Activated naive CD8-positive, alpha-beta T cell treated with anti-CD3 and anti-CD28 coated beads, Interleukin-2, amount 50 U/mL, for 24 hours (primary cell): Measurements from ENCODE around the gene CCDC157.

Source experiments
- ATAC-seq: fragments of 150-1000 bp; cut with Tn5 transposase; one replicate; pipeline ENCODE4 v1.10.0; 2021
- DNase-seq: peaks from one replicate; pipeline ENCODE4 v3.0.0; 2021
- H3K27ac Mint-ChIP-seq: one replicate; pipeline ENCODE4 v1.8.0; 2021; ENCODE audit warnings: mild to moderate bottlenecking, mixed read lengths
- H3K27me3 Mint-ChIP-seq: one replicate; pipeline ENCODE4 v1.8.0; 2021; ENCODE audit warnings: mixed read lengths
- H3K36me3 Mint-ChIP-seq: one replicate; pipeline ENCODE4 v1.8.0; 2021; ENCODE audit warnings: low read depth, mixed read lengths
- H3K4me1 Mint-ChIP-seq: one replicate; pipeline ENCODE4 v1.8.0; 2021; ENCODE audit warnings: mixed read lengths
- H3K4me3 Mint-ChIP-seq: one replicate; pipeline ENCODE4 v1.8.0; 2021; ENCODE audit warnings: mild to moderate bottlenecking, moderate library complexity, mixed read lengths
- H3K9me3 Mint-ChIP-seq: one replicate; pipeline ENCODE4 v1.8.0; 2021; ENCODE audit warnings: mixed read lengths

The CCDC157 gene

DNA sequence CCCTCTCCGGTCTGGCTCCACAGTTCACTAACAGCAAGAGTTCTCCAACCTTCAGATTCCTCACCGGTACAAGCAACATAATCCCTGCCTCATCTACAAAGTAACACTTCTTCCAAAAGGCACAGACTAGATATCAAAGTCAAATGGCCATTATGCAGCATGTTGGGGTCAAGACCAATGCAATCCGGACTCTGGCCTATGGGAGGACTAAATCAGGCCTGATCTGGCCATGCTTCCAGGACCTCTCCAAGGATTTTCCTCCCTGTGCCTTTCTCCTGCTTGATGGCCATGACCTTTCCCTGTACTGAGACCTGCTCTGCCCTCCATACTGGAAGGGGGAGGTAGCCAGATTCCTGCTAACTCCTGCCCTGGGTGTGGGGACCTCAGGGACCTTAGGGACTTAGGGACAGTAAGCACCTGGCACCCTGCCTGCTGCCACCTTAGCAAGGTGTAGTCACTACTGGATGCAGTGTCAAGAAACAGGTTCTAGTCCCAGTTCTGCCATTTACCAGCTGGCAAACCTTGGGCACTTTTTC is 36.7 kb upstream of the CCDC157 start:
- no peak for DNase-seq
- H3K27me3 Mint-ChIP-seq = no peaks in the 10 kb centered on the region
- peaks cover 89% of the 10 kb centered on the region for H3K4me1 Mint-ChIP-seq
- no peaks in the 10 kb centered on the region for H3K9me3 Mint-ChIP-seq
- peaks cover 13% of the 10 kb centered on the region for H3K36me3 Mint-ChIP-seq
- no peak overlapping the region for H3K4me3 Mint-ChIP-seq
- H3K27ac Mint-ChIP-seq = no peak overlapping the region
- ATAC-seq = no peak

DNA sequence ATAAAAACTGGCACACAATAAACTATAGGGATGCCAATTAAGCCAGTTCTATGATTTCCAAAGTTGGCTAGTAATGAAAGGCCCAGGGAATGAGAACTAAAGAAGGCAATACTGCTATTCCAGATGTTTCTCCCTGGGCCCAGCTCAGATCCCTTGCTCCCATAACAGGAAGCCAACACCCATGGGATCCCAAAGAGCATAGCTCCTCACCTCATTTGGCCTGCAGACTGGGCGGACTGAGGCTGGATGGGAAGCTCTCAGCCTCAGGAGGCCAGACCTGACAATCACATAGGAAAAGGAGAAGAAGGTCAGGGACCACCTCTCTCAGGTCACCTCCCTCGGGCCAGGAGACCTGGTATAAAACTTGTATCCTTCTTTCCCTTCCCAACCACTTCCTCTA is 35.3 kb upstream of the CCDC157 start:
- Mint-ChIP-seq H3K27ac (no peak overlapping the region), H3K36me3 (peaks cover 11% of the 10 kb centered on the region), H3K27me3 (no peaks in the 10 kb centered on the region), H3K9me3 (no peaks in the 10 kb centered on the region), H3K4me3 (no peak overlapping the region), H3K4me1 (peaks cover 88% of the 10 kb centered on the region)
- ATAC-seq (no peak), DNase-seq (no peak)

DNA sequence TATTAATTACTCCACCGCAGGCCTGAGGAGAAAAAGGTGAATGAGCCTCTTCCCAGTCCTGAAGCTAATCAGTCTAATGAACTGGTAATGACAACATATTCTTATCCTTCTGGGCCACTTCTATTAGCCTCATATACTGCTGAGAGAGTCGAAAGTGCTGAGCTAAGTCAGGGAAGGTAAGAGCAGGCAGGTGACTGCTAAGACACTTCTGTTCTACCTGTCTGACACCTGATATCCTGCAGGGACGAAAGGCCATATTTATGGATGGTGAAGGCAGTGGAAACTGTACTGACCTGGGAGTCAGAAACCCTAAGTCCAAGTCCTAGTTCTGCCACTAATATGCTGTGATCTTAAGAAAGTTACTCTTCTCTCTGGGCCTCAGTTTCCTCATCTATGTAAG is 33.6 kb upstream of the CCDC157 start:
- Mint-ChIP-seq H3K27me3 (no peaks in the 10 kb centered on the region), H3K27ac (no peak overlapping the region), H3K4me3 (no peak overlapping the region), H3K36me3 (peaks cover 10% of the 10 kb centered on the region), H3K4me1 (peaks cover 80% of the 10 kb centered on the region), H3K9me3 (no peaks in the 10 kb centered on the region)
- DNase-seq = no peak
- ATAC-seq = no peak

DNA sequence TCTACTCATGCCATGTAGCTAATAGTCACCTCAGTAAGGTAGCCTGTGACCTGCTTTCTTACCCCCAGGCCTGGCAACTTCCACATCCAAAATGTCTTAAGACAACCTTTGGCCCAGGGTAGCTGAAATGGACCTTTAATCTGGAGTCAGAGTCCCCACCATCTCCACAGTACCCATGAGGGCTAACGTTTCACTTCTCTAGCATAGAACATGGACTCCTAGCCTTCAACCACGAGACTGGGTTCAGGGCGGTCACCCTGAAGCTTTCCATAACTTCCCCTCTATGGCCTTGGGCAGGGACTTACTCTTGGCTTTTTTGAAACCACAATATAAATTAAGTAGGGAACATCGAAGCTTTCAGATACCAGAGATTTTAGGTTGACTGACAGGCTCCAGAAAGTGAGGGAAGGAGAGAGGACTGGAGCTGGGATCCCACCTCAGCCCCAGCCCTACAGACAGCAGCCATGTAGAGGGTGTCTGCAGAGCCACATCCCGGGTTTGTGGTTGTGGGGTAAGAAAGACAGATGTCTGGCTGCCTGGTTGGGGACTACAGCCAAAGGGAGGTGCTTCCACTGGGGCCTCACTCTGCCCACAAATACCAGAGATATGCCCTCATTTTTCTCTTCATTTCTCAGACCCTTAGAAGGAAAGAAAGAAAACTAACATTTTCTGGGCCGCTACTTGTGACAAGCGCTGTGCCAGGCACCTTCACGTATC is 32.6 kb upstream of the CCDC157 start:
- Mint-ChIP-seq H3K27ac (peak overlapping the region; percentile 61), H3K4me3 (peak overlapping the region; percentile 75), H3K36me3 (peaks cover 7% of the 10 kb centered on the region), H3K9me3 (no peaks in the 10 kb centered on the region), H3K27me3 (no peaks in the 10 kb centered on the region), H3K4me1 (peaks cover 71% of the 10 kb centered on the region)
- DNase-seq (peak; percentile 53), ATAC-seq (peak; percentile 57)

DNA sequence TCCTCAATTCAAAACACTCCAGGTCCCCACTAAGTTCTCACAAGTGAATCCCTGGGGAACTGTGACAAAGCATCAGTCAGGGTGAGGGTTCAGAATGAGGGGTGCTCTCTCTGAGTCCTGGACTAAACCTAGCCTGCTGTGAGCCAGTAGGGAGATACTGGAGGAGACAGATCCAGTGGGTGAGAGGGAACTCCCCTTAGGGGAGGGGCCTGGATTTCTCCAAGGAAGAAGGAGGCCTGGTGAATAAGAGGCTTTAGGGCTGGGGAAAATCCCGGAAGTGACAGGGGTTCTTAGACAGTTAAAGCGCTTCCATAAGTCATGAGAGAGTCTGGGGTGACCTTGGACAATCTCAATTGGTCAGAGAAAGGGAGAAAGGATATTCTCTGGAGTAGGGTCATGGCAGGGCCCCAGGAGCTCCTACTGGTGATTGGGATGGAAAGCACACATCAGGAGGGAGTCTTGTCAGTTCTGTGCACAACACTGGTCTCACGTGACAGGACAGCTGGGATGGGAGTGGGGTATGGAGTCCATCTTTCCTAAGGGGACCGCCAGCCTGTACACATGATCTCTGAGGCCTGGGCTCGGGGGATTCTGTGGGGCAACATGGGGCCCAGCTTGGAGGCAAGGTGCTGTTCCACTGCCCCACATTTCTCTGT is 31.6 kb upstream of the CCDC157 start:
- ATAC-seq (no peak), DNase-seq (no peak)
- peak overlapping the region; percentile 72 for H3K27ac Mint-ChIP-seq
- H3K36me3 Mint-ChIP-seq = peaks cover 12% of the 10 kb centered on the region
- no peaks in the 10 kb centered on the region for H3K9me3 Mint-ChIP-seq
- H3K4me1 Mint-ChIP-seq = peaks cover 62% of the 10 kb centered on the region
- H3K27me3 Mint-ChIP-seq = no peaks in the 10 kb centered on the region
- peak overlapping the region; percentile 75 for H3K4me3 Mint-ChIP-seq

DNA sequence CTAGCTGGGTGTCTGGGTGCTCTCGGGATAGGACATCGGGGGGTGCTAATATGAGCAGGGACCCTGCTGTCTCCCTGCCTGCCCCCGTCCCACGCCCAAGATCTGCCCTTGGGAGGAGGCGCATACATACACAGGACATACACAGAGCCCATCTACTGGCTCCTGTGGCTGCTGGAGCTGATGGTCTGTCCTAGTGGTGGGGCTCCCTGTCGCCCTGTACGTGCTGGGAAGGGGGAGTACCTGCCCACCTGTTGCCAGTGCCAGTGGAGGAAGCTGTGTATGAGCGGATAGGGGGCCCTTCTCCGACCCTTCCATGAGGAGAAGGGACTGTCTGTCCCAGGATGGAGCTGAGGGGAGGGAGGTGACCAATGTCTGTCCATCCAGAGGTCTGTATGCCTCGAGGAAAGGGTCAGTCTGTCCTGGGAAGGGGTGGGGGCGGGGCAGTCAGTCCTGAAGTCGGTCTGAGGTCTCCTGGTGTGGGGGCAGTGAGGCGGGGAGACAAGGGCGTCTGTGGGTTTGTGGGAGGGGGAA is 31.0 kb upstream of the CCDC157 start:
- Mint-ChIP-seq H3K27ac (peak overlapping the region; percentile 72), H3K4me3 (peak overlapping the region; percentile 75), H3K27me3 (no peaks in the 10 kb centered on the region), H3K9me3 (no peaks in the 10 kb centered on the region), H3K36me3 (peaks cover 17% of the 10 kb centered on the region), H3K4me1 (peaks cover 57% of the 10 kb centered on the region)
- no peak for DNase-seq
- no peak for ATAC-seq

DNA sequence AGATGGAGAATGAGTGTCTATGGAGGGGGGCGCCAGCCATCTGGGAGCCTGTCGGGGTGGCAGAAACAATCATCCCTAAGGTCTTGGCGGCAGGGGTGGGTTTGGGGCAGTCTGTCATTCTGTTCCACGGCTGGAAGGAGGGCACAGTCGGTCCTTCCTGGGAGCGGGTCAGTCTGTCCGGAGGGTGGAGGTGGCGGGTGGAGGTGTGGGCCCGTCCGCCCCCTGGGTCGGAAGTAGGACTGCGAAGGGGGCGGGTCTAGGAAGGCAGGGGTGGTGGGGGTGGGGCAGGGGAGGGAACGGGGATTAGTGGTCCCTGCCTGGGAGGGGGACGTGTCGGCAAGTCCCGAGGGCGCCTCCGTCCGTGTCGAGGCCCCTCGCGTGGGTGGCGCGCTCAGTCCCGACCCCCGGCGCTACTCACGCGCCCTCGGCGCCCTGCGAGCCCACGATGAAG is 30.5 kb upstream of the CCDC157 start:
- peaks cover 52% of the 10 kb centered on the region for H3K4me1 Mint-ChIP-seq

DNA sequence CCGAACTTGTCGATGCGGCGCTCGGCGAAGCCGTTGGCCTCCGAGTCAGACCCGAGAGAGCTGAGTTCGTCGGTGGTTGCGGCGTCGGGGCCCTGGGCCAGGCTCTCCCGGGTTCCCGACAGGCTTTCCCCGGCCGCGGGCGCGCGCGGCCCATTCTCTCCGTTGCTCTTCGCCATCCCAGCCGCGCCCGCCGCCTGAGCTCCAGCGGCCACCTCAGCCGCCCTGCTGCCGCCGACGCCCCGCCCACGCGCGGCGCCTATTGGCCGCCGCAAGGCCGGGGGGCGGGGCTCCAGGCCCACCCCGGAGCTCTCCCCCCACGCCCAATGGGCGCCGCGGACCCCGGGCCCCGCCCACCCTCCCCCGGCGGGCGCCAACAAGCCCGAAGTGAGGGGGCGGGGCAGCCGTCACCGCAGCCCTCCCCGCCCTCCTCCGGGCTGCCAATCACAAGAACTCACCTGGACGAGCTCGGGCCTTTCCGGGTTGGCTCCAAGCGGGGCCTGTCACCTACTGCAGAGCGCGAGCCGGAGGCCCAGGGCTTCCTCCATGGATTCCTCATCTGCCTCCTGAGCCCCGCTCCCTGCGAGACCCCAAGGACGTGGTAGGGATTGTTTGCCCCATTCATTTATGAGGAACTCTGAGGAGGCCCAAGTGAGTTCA is 30.0 kb upstream of the CCDC157 start, which contains the start of gene TBC1D10A:
Gene TBC1D10A (minus strand): TSS at position 236 of the 657 bp plus-strand sequence. CDS start 60 bp downstream, at position 176.
- Mint-ChIP-seq H3K36me3 (peaks cover 18% of the 10 kb centered on the region), H3K27me3 (no peaks in the 10 kb centered on the region), H3K9me3 (no peaks in the 10 kb centered on the region), H3K4me3 (peak within 1 kb of the TSS; percentile 75), H3K27ac (peak within 1 kb of the TSS; percentile 72), H3K4me1 (peaks cover 48% of the 10 kb centered on the region)
- peak; percentile 92 for DNase-seq
- peak; percentile 87 for ATAC-seq

More for the DNA sequence above, 30.5 kb upstream of the CCDC157 start:
- H3K27me3 Mint-ChIP-seq = no peaks in the 10 kb centered on the region
- peak overlapping the region; percentile 75 for H3K4me3 Mint-ChIP-seq
- H3K9me3 Mint-ChIP-seq = no peaks in the 10 kb centered on the region
- peak; percentile 3 for ATAC-seq
- no peak for DNase-seq
- H3K36me3 Mint-ChIP-seq = peaks cover 18% of the 10 kb centered on the region
- peak overlapping the region; percentile 72 for H3K27ac Mint-ChIP-seq

DNA sequence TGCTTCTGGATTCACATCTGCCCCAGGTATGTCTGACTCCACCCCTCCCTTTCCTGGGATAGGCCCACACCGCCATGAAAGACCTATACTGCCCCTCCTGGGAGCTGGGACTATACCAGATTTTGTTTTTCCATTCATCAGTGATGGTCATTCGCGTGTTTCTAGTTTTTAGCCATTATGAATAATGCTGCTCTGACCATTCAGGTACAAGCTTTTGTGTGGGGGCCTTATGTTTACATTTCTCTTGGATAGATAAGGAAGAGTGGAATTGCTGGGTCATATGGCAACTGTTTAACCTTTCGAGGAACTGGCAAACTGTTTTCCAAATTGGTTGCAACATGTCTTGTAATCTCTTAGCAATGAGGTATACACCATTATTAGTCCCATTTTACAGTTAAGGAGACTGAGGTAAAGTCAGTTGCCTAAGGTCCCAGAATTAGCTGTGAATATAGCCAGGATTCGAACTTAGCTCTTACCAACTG is 28.9 kb upstream of the CCDC157 start:
- H3K4me3 Mint-ChIP-seq = peak overlapping the region; percentile 75
- H3K27ac Mint-ChIP-seq = peak overlapping the region; percentile 61
- H3K9me3 Mint-ChIP-seq = no peaks in the 10 kb centered on the region
- peaks cover 17% of the 10 kb centered on the region for H3K36me3 Mint-ChIP-seq
- no peaks in the 10 kb centered on the region for H3K27me3 Mint-ChIP-seq
- DNase-seq (no peak), ATAC-seq (no peak)
- H3K4me1 Mint-ChIP-seq = peaks cover 47% of the 10 kb centered on the region

DNA sequence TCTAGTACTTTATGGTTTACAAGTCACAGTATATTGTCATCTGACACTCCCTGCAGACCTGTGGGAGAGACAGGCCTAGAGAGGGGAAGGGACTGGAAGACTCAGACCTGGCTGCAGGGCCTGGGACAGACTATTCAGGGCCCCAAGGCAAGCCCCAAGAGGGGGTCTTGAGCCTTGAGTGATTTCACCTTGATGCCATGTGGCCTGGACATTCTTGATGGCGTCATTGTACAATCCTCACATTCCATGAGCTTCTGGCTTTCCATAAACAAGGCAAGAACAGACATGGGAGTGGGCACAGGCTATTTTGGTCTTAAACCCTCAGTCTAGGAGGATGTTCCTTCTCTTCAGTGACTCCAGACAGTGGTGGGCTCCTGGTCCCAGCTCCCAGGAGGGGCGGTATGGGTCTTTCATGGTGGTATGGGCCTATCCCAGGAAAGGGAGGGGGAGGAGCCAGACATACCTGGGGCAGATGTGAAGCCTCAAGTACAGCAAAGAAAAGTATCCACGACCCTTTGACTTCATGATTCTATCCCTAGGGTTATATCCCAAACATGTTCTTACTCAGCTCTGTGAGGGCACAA is 28.2 kb upstream of the CCDC157 start:
- H3K9me3 Mint-ChIP-seq = no peaks in the 10 kb centered on the region
- no peak overlapping the region for H3K4me3 Mint-ChIP-seq
- ATAC-seq = no peak
- no peaks in the 10 kb centered on the region for H3K27me3 Mint-ChIP-seq
- no peak for DNase-seq
- no peak overlapping the region for H3K27ac Mint-ChIP-seq
- peaks cover 44% of the 10 kb centered on the region for H3K4me1 Mint-ChIP-seq
- peaks cover 15% of the 10 kb centered on the region for H3K36me3 Mint-ChIP-seq

DNA sequence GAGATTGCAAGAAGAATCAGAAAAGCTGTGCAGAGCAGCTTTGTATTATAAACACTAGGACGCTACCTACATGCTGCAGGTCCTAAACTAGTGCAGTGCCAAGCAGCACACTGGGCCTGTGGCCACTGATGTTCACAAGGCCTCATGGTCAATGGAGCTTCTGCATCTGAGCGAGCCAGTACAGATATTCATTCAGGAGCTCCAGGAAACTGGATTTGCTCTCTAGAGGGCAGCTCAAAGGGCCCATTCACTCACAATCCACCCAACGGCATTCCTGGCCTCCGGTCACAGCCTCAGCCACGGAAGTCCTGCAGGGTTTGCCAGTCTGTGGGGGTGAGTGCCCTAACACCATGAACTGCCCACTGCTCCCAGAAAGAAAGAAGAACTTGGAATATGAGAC is 24.3 kb upstream of the CCDC157 start:
- no peak for ATAC-seq
- H3K4me3 Mint-ChIP-seq = no peak overlapping the region
- peaks cover 47% of the 10 kb centered on the region for H3K36me3 Mint-ChIP-seq
- no peak for DNase-seq
- peak overlapping the region; percentile 53 for H3K27ac Mint-ChIP-seq
- H3K4me1 Mint-ChIP-seq = peaks cover 32% of the 10 kb centered on the region
- H3K27me3 Mint-ChIP-seq = no peaks in the 10 kb centered on the region
- no peaks in the 10 kb centered on the region for H3K9me3 Mint-ChIP-seq

DNA sequence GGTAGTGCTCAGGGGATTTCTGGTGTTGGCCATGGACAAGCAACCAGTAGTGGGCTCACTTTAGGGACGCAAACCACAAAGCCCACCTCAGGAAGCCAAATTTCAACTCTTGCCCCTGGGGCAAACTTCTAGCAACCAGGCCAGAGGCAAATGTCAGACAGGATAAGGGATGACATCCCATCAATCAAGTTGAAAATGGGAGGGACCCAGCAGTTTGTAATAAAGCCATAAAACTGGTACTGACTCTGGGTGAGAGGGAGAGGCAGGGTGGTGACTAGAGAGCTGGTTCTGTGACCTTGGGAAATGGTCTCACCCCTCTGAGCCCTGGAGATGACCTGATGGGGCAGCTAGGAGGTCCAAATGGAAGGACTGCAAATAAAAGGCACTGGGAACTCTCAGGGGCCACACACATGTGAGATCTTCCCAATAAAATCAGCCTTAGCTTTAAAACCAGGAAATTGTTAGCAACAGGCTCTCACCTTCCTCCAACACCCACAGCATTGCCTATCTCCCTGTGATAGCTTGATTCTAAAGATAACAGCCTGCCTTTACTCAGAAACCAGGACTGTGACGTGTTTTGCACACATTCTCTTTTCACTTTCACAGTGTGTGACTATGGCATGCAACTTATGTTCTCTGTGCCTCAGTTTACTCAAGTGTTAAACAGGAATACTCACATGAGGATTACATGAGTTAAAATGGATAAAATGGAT is 23.7 kb upstream of the CCDC157 start:
- H3K36me3 Mint-ChIP-seq = peaks cover 53% of the 10 kb centered on the region
- H3K27ac Mint-ChIP-seq = peak overlapping the region; percentile 53
- H3K9me3 Mint-ChIP-seq = no peaks in the 10 kb centered on the region
- H3K27me3 Mint-ChIP-seq = no peaks in the 10 kb centered on the region
- peaks cover 28% of the 10 kb centered on the region for H3K4me1 Mint-ChIP-seq
- DNase-seq = no peak
- no peak overlapping the region for H3K4me3 Mint-ChIP-seq
- peak; percentile 47 for ATAC-seq

DNA sequence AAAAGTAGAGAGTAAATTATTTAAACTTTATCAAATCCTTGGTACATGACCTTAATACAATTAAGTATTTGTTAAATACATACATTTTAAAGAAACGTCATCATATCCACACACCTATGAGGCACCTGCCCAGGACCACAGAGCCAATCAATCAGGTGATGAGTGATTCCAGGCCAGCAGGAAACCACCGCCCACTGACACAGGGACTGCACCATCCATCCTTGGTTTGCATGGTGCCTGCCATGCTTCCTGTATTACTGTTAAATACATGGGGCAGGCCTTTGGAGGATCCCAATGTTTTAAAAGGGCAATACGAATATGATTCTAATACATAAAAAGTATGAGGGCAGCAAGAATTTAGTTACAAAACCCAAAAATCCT is 23.1 kb upstream of the CCDC157 start:
- Mint-ChIP-seq H3K27ac (peak overlapping the region; percentile 13), H3K36me3 (peaks cover 56% of the 10 kb centered on the region), H3K4me3 (no peak overlapping the region), H3K9me3 (no peaks in the 10 kb centered on the region), H3K27me3 (no peaks in the 10 kb centered on the region), H3K4me1 (peaks cover 28% of the 10 kb centered on the region)
- DNase-seq = no peak
- ATAC-seq = no peak
